CD4-positive, alpha-beta memory T cell (primary cell): ENCODE measurements around the gene CILP2. TPM values are rescaled to one million over a fixed set of nuclear protein-coding genes. Genes with fewer than 3 reads are reported as not detected.

Source experiments
- CTCF ChIA-PET: fragments of 350-600 bp; sonication (Branson Sonifier 250); formaldehyde crosslinking; loops from one replicate; lab custom pipeline; 2021; ENCODE audit warnings: inconsistent platforms; ENCODE audit not compliant: partially characterized antibody; lab: Charles Lee
- POLR2A ChIA-PET: fragments of 350-600 bp; sonication (Branson Sonifier 250); formaldehyde crosslinking; loops from one replicate; lab custom pipeline; 2021; ENCODE audit not compliant: partially characterized antibody; lab: Charles Lee
- DNase-seq, 5 donors: peaks; one replicate each; pipeline versions ENCODE4 v3.0.0 to v3.0.0-alpha.2; 2020 to 2022; ENCODE audit warnings: mixed read lengths in 1 of 5
- H3K27ac ChIP-seq: one replicate; pipeline ENCODE4 v1.7.0; 2013; ENCODE audit warnings: low read depth, low read length
- H3K27me3 ChIP-seq: 2 replicates; pipeline ENCODE4 v1.7.0; 2013; ENCODE audit warnings: mild to moderate bottlenecking, low read length, moderate library complexity; ENCODE audit not compliant: insufficient read depth
- H3K36me3 ChIP-seq: 2 replicates; pipeline ENCODE4 v1.7.0; 2013; ENCODE audit warnings: mild to moderate bottlenecking, low read length, moderate library complexity; ENCODE audit not compliant: insufficient read depth
- H3K4me1 ChIP-seq: 2 replicates; pipeline ENCODE4 v1.7.0; 2013; ENCODE audit warnings: mild to moderate bottlenecking, low read length, moderate library complexity; ENCODE audit not compliant: insufficient read depth
- H3K4me3 ChIP-seq, 2 donors: one replicate each; pipeline ENCODE4 v1.7.0; 2013; ENCODE audit warnings: low read length in 2 of 2, mild to moderate bottlenecking in 1 of 2
- H3K9me3 ChIP-seq, 2 donors: one replicate each; pipeline ENCODE4 v1.7.0; 2013; ENCODE audit warnings: low read length in 2 of 2, control low read depth in 1 of 2; ENCODE audit not compliant: control insufficient read depth in 1 of 2
- H3K27ac Mint-ChIP-seq, 7 donors: one replicate each; pipeline ENCODE4 v1.8.0; 2020 to 2021; ENCODE audit warnings: mixed read lengths in 7 of 7, mild to moderate bottlenecking in 6 of 7, inconsistent platforms in 3 of 7, moderate library complexity in 3 of 7
- H3K27me3 Mint-ChIP-seq, 2 donors: one replicate each; pipeline ENCODE4 v1.8.0; 2020 to 2021; ENCODE audit warnings: mixed read lengths in 2 of 2
- H3K36me3 Mint-ChIP-seq, 2 donors: one replicate each; pipeline ENCODE4 v1.8.0; 2020 to 2021; ENCODE audit warnings: mixed read lengths in 2 of 2, inconsistent platforms in 1 of 2, mild to moderate bottlenecking in 1 of 2
- H3K4me1 Mint-ChIP-seq, 4 donors: one replicate each; pipeline ENCODE4 v1.8.0; 2020 to 2021; ENCODE audit warnings: mixed read lengths in 4 of 4, mild to moderate bottlenecking in 1 of 4
- H3K4me3 Mint-ChIP-seq, 8 donors: one replicate each; pipeline ENCODE4 v1.8.0; 2020 to 2021; ENCODE audit warnings: mixed read lengths in 8 of 8, mild to moderate bottlenecking in 7 of 8, moderate library complexity in 6 of 8, inconsistent platforms in 3 of 8
- H3K9me3 Mint-ChIP-seq, 8 donors: one replicate each; pipeline ENCODE4 v1.8.0; 2020 to 2021; ENCODE audit warnings: mixed read lengths in 8 of 8, mild to moderate bottlenecking in 5 of 8, inconsistent platforms in 3 of 8, moderate library complexity in 1 of 8
- intact Hi-C: fragments of 100-400 bp; cut with micrococcal nuclease; formaldehyde crosslinking; loops from one replicate; pipeline ENCODE4 v1.15.1; 2023
- polyA plus RNA-seq, 2 donors: library from polyadenylated mRNA; unstranded; fragments of 300-500 nt; fragmentation: Illumina TruSeq; gene quantifications; one replicate each; pipeline ENCODE4 v1.2.3, GENCODE V29; 2021
- total RNA-seq, 2 experiments: library from RNA; stranded (reverse); gene quantifications; one replicate each; pipeline ENCODE4 v1.2.3, GENCODE V29; 2021

The CILP2 gene
- total and polyA plus RNA-seq, 4 experiments from 2014 or later: 0.09 to 0.14 TPM; not detected in 2

DNA sequence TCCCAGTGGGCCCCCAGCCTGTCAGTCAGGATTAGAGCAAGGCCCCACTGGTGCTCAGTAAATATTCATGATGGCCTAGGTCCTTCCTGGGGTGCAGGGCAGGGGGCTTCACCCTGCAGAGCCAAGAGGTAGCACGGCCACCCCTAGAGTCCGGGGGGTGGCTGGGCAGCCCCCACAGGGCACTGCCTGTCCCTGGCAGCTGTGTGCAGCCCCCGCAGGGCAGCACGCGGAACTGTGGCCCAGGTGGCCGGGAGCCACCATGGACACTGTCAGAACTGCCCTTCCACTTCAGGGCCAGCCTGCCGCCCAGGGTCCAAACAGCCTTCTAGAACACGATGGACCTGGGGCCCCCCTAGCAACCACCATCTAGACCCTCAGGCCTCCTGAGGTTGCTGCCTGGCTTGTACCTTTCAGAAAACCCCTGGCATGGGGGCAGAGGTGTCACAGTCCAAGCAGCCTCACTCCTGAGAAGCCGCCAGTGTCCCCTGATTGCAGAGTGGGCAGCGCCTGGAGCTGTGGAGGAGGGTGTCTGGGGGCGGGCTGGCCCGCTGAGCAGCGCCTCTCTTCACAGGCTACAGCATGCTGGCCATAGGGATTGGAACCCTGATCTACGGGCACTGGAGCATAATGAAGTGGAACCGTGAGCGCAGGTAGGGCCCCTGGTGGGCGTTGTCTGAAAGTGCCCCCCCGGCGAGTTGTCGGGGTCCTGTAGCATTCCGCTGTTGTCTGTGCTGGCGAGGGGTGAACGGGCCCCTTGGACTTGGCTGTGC, 12.3 kb upstream of the CILP2 start:
- Mint-ChIP-seq H3K36me3 (peaks cover 8 to 36% of the 10 kb centered on the region in 2 donors), H3K9me3 (no peaks in the 10 kb centered on the region), H3K27me3 (no peaks in the 10 kb centered on the region), H3K4me3 (no peak overlapping the region), H3K27ac (peak overlapping the region in 1 of 7 donors; percentile 77), H3K4me1 (peaks cover 3 to 13% (median 8%) of the 10 kb centered on the region in 4 donors)
- peak in 1 of 5 donors; percentile 9 for DNase-seq
- no peaks in the 10 kb centered on the region for H3K9me3 ChIP-seq
- intact Hi-C loops: no loop called here
- H3K27me3 ChIP-seq: no peaks in the 10 kb centered on the region
- no peaks in the 10 kb centered on the region for H3K4me1 ChIP-seq
- no peak overlapping the region for H3K4me3 ChIP-seq
- peaks cover 26% of the 10 kb centered on the region for H3K36me3 ChIP-seq
- ChIA-PET POLR2A (no interaction called here), CTCF (no interaction called here)
- H3K27ac ChIP-seq: no peak overlapping the region

DNA sequence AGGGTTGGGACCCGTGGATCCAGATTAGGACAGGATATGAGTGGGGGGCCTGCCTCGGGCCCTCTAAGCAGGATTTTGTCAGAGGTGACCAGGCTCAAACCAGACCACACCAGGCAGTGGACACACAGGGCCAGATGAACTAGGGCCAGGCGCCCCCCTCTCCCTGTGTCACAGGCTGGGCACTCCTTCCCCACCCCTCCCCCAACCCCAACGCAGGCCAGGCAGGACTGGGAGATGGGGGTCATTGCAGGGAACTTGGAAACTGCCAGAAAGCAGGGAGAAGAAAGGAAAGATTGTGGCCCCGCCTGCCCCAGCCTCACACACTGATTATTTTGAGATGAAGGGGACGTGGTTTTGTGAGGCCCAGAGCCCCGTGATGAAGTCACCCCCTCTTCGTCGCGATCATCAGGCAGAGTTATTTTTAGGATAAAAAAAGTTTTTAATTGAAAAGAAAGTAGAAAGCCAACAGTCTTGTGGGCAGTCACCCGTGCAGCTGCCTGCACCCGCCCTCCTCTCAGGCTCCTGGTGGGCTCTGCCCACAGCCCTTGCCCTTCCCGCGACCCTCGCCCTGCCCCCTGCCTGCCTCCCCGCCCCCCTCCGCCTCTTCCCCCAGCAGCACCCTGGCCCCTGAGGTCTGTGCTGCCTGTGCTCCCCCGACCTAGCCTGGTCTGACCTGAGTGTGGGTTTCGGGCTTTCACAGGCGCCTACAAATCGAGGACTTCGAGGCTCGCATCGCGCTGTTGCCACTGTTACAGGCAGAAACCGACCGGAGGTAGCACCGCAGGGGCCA, 11.3 kb upstream of the CILP2 start:
- Histone ChIP-seq H3K4me3 (no peak overlapping the region), H3K27me3 (no peaks in the 10 kb centered on the region), H3K27ac (no peak overlapping the region), H3K4me1 (no peaks in the 10 kb centered on the region), H3K9me3 (no peaks in the 10 kb centered on the region), H3K36me3 (peaks cover 26% of the 10 kb centered on the region)
- peaks cover 2 to 10% (median 4%) of the 10 kb centered on the region in 4 donors for H3K4me1 Mint-ChIP-seq
- intact Hi-C loops: no loop called here
- H3K36me3 Mint-ChIP-seq: peaks cover 9 to 36% of the 10 kb centered on the region in 2 donors
- H3K4me3 Mint-ChIP-seq: no peak overlapping the region
- no peaks in the 10 kb centered on the region for H3K9me3 Mint-ChIP-seq
- DNase-seq: no peak
- H3K27me3 Mint-ChIP-seq: no peaks in the 10 kb centered on the region
- POLR2A ChIA-PET: interaction anchor here (1.2 to 1.7 kb wide), 2 partner anchors 10 to 117 kb away, joined by 3 to 4 read pairs; partner anchors contain the start of gene GMIP
- H3K27ac Mint-ChIP-seq: peak overlapping the region in 1 of 7 donors; percentile 13
- CTCF ChIA-PET: no interaction called here

DNA sequence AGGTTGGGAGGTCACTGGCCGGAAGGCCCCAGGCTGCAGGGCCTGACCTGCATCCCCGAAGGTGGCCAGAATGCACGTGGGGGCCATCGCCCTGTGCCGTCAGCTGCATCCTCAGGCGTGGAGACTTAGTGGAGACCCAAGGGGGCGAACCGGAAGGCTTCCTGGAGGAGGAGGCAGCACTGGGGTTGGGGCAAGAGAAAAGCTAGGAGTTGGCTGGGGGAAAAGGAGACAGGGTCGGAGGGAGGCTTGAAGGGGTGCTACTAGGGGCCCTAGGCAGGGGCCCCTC, 10.8 kb upstream of the CILP2 start:
- Histone ChIP-seq H3K9me3 (no peaks in the 10 kb centered on the region), H3K27me3 (no peaks in the 10 kb centered on the region), H3K4me1 (peaks cover 5% of the 10 kb centered on the region), H3K27ac (no peak overlapping the region), H3K4me3 (no peak overlapping the region), H3K36me3 (peaks cover 26% of the 10 kb centered on the region)
- POLR2A ChIA-PET: interaction anchor here (1.2 to 1.7 kb wide), 2 partner anchors 11 to 116 kb away, joined by 3 to 4 read pairs; partner anchors contain the start of gene GMIP
- CTCF ChIA-PET: interaction anchor here (1.2 kb wide), 1 partner anchor 116 kb away, joined by 3 read pairs; the partner anchor contains the start of gene GMIP
- Mint-ChIP-seq H3K27ac (peak overlapping the region in 2 of 7 donors; percentile 13 to 41), H3K4me1 (peaks cover 5 to 15% (median 9%) of the 10 kb centered on the region in 4 donors), H3K9me3 (no peaks in the 10 kb centered on the region), H3K4me3 (no peak overlapping the region), H3K27me3 (no peaks in the 10 kb centered on the region), H3K36me3 (peaks cover 9 to 40% of the 10 kb centered on the region in 2 donors)
- peak in 1 of 5 donors; percentile 2 for DNase-seq
- intact Hi-C loops: no loop called here

DNA sequence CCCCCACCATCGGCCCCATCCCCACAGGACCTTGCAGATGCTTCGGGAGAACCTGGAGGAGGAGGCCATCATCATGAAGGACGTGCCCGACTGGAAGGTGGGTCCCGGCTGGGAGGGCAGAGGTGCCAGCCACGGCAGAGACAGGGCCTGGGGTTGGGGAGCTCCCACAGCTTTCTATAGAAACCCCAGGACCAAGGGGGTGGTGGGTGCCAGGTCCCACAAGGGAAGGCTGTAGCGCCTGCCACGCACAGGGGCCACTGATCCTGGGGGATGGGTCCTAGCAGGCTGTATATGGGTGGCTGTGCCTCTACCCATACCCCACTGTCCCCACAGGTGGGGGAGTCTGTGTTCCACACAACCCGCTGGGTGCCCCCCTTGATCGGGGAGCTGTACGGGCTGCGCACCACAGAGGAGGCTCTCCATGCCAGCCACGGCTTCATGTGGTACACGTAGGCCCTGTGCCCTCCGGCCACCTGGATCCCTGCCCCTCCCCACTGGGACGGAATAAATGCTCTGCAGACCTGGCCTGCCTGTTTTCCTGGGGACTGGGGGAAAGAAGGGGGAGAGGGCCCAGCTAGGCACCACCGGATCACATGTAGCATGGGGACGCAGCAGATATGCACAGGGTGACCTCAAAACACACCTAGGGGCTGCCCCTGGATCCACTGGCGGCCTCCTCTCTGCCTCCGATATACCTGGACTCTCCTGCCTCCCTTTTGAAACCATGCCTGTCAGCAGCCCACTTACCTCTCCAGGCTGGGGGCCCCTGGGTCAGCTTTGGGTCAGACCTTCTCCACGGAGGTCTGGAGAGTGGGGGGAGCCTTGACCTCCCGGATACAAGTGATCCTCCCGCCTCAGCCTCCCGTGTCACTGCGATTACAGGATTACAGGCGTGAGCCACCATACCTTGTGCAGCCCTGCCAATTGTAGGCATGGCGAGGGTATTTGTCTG, 10.1 kb upstream of the CILP2 start:
- Histone ChIP-seq H3K27ac (no peak overlapping the region), H3K36me3 (peaks cover 26% of the 10 kb centered on the region), H3K9me3 (no peaks in the 10 kb centered on the region), H3K27me3 (no peaks in the 10 kb centered on the region), H3K4me3 (no peak overlapping the region), H3K4me1 (peaks cover 11% of the 10 kb centered on the region)
- intact Hi-C loops: no loop called here
- DNase-seq: peak in 1 of 5 donors; percentile 22
- POLR2A ChIA-PET: interaction anchor here (1.2 to 1.7 kb wide), 2 partner anchors 11 to 116 kb away, joined by 3 to 4 read pairs; partner anchors contain the start of gene GMIP
- peaks cover 4 to 14% (median 9%) of the 10 kb centered on the region in 4 donors for H3K4me1 Mint-ChIP-seq
- H3K27ac Mint-ChIP-seq: peak overlapping the region in 2 of 7 donors; percentile 13 to 22
- H3K4me3 Mint-ChIP-seq: no peak overlapping the region
- CTCF ChIA-PET: interaction anchor here (1.2 kb wide), 1 partner anchor 116 kb away, joined by 3 read pairs; the partner anchor contains the start of gene GMIP
- no peaks in the 10 kb centered on the region for H3K9me3 Mint-ChIP-seq
- H3K27me3 Mint-ChIP-seq: no peaks in the 10 kb centered on the region
- H3K36me3 Mint-ChIP-seq: peaks cover 9 to 38% of the 10 kb centered on the region in 2 donors

DNA sequence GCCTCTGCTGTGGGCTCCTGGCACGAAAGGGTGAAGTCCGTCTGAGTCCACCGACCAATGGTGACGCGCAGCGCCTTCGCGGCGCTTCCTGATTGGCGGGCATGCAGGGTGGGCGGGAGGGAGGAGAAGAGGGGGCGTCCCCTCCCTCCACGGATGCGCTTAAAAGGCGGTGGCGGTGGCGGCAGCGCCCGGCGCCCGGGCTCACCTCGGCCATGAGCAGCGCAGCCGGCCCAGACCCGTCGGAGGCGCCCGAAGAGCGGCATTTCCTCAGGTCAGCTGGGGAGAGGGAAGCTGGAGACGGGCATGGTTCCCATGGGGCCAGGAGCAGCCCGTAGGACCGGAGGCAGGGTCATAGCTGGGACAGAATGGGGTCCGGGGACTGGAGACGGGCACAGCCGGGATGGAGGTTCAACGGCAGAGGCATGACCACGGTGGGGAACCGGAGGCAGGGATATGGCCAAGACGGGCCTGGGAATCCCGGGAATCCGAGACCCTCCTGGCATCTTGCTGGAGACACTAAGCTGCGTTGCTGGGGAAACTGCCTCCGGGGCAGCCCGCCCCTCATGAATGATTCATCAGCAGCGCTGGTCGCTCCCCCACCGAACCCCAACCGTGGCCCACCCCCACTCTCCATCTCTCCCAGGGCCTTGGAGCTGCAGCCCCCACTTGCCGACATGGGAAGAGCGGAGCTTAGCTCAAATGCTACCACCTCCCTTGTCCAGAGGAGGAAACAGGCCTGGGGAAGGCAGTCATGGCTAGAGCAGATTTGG, 9.2 kb upstream of the CILP2 start, which contains the start of gene YJEFN3:
Gene YJEFN3, plus strand, starts transcription at position 191 of the 770 bp plus-strand sequence. Its CDS starts 22 bp downstream, at position 213.
- Mint-ChIP-seq H3K4me1 (peaks cover 3 to 16% (median 10%) of the 10 kb centered on the region in 4 donors), H3K4me3 (no peak within 1 kb of the TSS), H3K27me3 (no peaks in the 10 kb centered on the region), H3K36me3 (peaks cover 9 to 37% of the 10 kb centered on the region in 2 donors), H3K9me3 (no peaks in the 10 kb centered on the region), H3K27ac (peak within 1 kb of the TSS in 4 of 7 donors; percentile 22 to 88 (median 80))
- Histone ChIP-seq H3K4me3 (no peak within 1 kb of the TSS), H3K9me3 (no peaks in the 10 kb centered on the region), H3K27me3 (no peaks in the 10 kb centered on the region), H3K27ac (no peak within 1 kb of the TSS), H3K36me3 (peaks cover 25% of the 10 kb centered on the region), H3K4me1 (peaks cover 12% of the 10 kb centered on the region)
- intact Hi-C loops: no loop called here
- CTCF ChIA-PET: interaction anchor here (1.1 to 6.0 kb wide), 3 partner anchors 115 to 430 kb away, joined by 3 to 50 read pairs (median 3); partner anchors contain the start of gene GMIP
- POLR2A ChIA-PET: interaction anchor here (0.7 to 1.7 kb wide), 2 partner anchors 10 to 12 kb away, joined by 4 read pairs; no protein-coding TSS in a partner anchor
- DNase-seq: no peak
